Parathyroid adenoma (tissue), 2 donors: ENCODE results near the gene DCAF17.

Source experiments
- H2AFZ ChIP-seq: fragments of 300-600 bp; sonication (generic); one replicate; pipeline ENCODE4 v1.7.0; 2017; ENCODE audit warnings: antibody characterized with exemption, mild to moderate bottlenecking
- H3K27ac ChIP-seq: fragments of 300-600 bp; sonication (generic); one replicate; pipeline ENCODE4 v1.7.0; 2017
- H3K27me3 ChIP-seq: fragments of 300-600 bp; sonication (generic); one replicate; pipeline ENCODE4 v1.7.0; 2017; ENCODE audit warnings: low read length; ENCODE audit not compliant: control insufficient read depth, insufficient read depth
- H3K36me3 ChIP-seq: fragments of 300-600 bp; sonication (generic); one replicate; pipeline ENCODE4 v1.7.0; 2017; ENCODE audit warnings: low read length; ENCODE audit not compliant: control insufficient read depth, insufficient read depth
- H3K4me1 ChIP-seq: fragments of 300-600 bp; sonication (generic); one replicate; pipeline ENCODE4 v1.7.0; 2017; ENCODE audit warnings: control low read depth
- H3K4me2 ChIP-seq: fragments of 300-600 bp; sonication (generic); one replicate; pipeline ENCODE4 v1.7.0; 2017; ENCODE audit warnings: low read length
- H3K4me3 ChIP-seq: fragments of 300-600 bp; sonication (generic); one replicate; pipeline ENCODE4 v1.7.0; 2017; ENCODE audit warnings: low read depth, low read length
- H3K79me2 ChIP-seq: fragments of 300-600 bp; sonication (generic); one replicate; pipeline ENCODE4 v1.7.0; 2017; ENCODE audit warnings: control low read depth
- H3K9ac ChIP-seq: fragments of 300-600 bp; sonication (generic); one replicate; pipeline ENCODE4 v1.7.0; 2017; ENCODE audit warnings: mild to moderate bottlenecking
- H3K9me3 ChIP-seq: fragments of 300-600 bp; sonication (generic); one replicate; pipeline ENCODE4 v1.7.0; 2017; ENCODE audit warnings: low read length; ENCODE audit not compliant: control insufficient read depth
- CTCF ChIP-seq: fragments of 300-600 bp; sonication (generic); IDR thresholded peaks from one replicate; pipeline ENCODE4 v1.7.0; 2017; ENCODE audit warnings: antibody characterized with exemption, mild to moderate bottlenecking
- donor health status: primary hyperparathyroidism.

Gene DCAF17

GRCh38 chr2:171522788-171523087, 88.7 kb downstream of the DCAF17 start:
- Histone ChIP-seq H3K79me2 (no peaks in the 10 kb centered on the region), H3K9me3 (no peaks in the 10 kb centered on the region), H3K27me3 (no peaks in the 10 kb centered on the region), H3K36me3 (no peaks in the 10 kb centered on the region), H3K27ac (peak overlapping the region; percentile 63), H3K4me1 (no peaks in the 10 kb centered on the region), H3K4me2 (peak overlapping the region; percentile 93), H2AFZ (peak overlapping the region; percentile 98), H3K9ac (peak overlapping the region; percentile 59), H3K4me3 (peak overlapping the region; percentile 66)
- no peak for TF ChIP-seq CTCF

DNA sequence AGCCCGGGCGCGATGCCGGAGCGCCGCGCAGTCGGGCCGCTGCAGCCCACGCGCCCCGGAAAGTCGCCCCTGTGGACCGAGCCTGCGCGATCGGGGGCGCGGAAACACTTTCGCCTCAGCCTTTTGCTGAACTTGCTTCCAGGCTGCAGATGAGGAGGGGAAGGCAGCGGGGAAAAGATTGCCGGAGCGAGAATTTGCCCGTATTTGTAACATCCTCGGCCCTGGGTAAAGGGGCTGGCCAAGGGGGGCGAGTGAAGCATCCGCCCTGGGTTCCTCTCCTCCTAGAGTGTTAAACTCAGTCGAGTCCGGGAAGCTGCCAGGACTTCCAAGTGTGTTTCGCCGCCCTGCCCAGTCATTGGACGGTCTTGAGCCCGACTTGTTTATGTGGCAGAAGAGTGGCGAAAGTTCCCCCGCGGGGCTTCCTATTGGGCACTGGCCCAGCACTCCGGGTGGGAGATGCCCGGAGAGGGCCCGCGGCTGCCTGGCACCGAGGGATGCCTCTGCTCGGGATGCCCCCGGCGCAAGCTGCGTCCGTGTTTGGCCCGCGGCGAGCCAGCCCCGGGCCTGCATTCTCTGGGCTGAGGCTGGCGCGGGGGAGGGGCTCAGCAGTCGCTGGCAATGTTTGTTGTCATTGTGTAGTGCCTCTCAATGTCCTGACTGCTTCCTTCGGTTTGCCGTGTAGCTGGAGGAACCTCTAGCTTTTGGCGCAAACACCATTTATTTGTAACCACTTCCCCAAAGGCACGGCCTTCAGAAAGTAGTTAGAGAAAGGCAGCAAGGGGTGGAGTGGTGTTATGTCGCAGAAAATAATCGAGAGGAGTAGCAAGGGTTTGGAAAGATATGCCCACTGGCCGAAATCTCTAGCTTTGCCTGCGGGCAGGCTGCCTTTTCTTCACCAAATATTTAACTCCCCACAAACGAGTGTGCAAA, 89.3 kb downstream of the DCAF17 start:
- no peaks in the 10 kb centered on the region for H3K36me3 ChIP-seq
- H3K27ac ChIP-seq, result peak overlapping the region; percentile 63
- H3K27me3 ChIP-seq, result no peaks in the 10 kb centered on the region
- H3K9ac ChIP-seq, result peak overlapping the region; percentile 59
- peak overlapping the region; percentile 98 for H2AFZ ChIP-seq
- H3K4me1 ChIP-seq, result no peaks in the 10 kb centered on the region
- H3K4me2 ChIP-seq, result peak overlapping the region; percentile 93
- H3K79me2 ChIP-seq, result no peaks in the 10 kb centered on the region
- H3K9me3 ChIP-seq, result no peaks in the 10 kb centered on the region
- TF ChIP-seq CTCF, result no peak
- H3K4me3 ChIP-seq, result peak overlapping the region; percentile 66

DNA sequence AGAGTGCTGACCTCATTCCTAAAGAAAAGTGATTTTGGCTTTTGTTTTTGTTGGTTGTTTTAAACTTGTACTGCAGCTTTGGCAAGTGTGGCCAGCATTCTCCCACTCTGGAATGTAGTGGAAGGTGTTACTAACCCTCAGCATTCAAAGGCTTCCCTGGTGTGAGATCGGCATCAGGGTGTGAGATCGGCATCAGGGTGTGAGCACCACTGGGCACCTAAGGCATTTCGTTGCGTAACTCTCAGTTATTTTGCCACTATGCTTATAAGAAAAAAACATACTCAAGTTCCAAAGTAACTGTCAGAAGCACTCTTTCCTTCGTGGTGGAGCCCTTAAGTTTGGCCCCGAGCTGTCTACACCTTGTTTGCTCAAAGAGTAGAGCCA, 90.0 kb downstream of the DCAF17 start:
- Histone ChIP-seq H3K79me2 (no peaks in the 10 kb centered on the region), H3K27ac (peak overlapping the region; percentile 63), H3K4me3 (peak overlapping the region; percentile 66), H3K36me3 (no peaks in the 10 kb centered on the region), H3K4me2 (peak overlapping the region; percentile 93), H3K9me3 (no peaks in the 10 kb centered on the region), H3K4me1 (no peaks in the 10 kb centered on the region), H2AFZ (peak overlapping the region; percentile 98), H3K9ac (no peak overlapping the region), H3K27me3 (no peaks in the 10 kb centered on the region)
- TF ChIP-seq CTCF, result no peak

DNA sequence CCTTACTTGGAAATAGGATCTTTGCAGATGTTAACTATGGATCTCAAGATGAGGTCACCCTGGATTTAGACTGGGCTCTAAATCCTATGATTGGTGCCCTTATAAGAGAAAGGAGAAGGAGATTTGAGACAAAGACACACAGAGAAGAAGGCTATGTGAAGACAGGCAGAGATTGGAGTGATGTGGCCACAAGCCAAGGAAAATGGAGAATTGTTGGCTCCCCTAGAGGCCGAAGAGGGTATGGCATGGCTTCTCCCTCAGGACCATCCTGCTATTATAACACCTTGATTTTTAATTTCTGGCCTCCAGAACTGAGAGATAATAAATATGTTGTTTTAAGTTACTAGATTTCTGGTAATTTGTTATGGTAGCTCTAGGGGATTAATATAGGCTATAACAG, 95.9 kb downstream of the DCAF17 start:
- H3K4me2 ChIP-seq, result no peak overlapping the region

More for the DNA sequence above, 95.9 kb downstream of the DCAF17 start:
- H3K4me3 ChIP-seq, result no peak overlapping the region
- no peak overlapping the region for H3K27ac ChIP-seq
- no peak overlapping the region for H3K9ac ChIP-seq
- no peak overlapping the region for H2AFZ ChIP-seq
- H3K9me3 ChIP-seq, result no peaks in the 10 kb centered on the region
- peak; percentile 28 for TF ChIP-seq CTCF
- no peaks in the 10 kb centered on the region for H3K36me3 ChIP-seq
- no peaks in the 10 kb centered on the region for H3K27me3 ChIP-seq
- no peaks in the 10 kb centered on the region for H3K79me2 ChIP-seq
- H3K4me1 ChIP-seq, result no peaks in the 10 kb centered on the region
